HL-60/S4 (cell line): ENCODE measurements around the gene CRYGD.
"Not testable (repeated sequence)": the region's sequence is repeated elsewhere in the genome, so short reads cannot be mapped to it uniquely, and the experiment has no call there.

Experiments
- in situ Hi-C: fragments of 300-500 bp; cut with MboI; formaldehyde crosslinking; loops from 2 replicates; pipeline ENCODE4 v1.14.3; 2022; ENCODE audit warnings: low sequenced_read_pairs

CRYGD gene

GRCh38 chr2:208130712-208131110 is 6.4 kb upstream of the CRYGD start:
- in situ Hi-C loops = no loop called here

- in situ Hi-C loops = no loop called here
These were observed 5.7 kb upstream of the CRYGD start, which contains the start of gene CRYGC for GRCh38 chr2:208129744-208130711. Gene CRYGC, minus strand, starts transcription at chr2:208129828. Its CDS starts 36 bp downstream, at chr2:208129792.

- in situ Hi-C loops = no loop called here
These were observed 3.8 kb upstream of the CRYGD start for GRCh38 chr2:208128136-208128535.

DNA sequence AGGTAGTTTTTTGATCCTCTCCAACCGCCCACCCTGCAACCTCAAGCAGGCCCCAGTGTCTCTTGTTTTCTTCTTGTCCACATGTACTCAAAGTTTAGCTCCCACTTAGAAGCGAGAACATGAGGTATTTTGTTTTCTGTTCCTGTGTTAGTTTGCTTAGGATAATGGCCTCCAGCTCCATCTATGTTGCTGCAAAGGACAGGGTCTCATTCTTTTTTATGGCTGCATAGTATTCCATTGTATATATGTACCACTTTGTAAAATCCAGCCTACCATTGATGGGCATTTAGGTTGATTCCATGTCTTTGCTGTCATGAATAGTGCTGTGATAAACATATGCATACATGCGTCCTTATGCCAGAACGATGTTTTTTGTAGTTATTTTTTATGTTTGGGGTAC is 2.8 kb upstream of the CRYGD start:
- in situ Hi-C loops = no loop called here

GRCh38 chr2:208125251-208125650 is 927 bp upstream of the CRYGD start:
- in situ Hi-C loops = no loop called here

GRCh38 chr2:208122248-208122647 is 2.1 kb downstream of the CRYGD start:
- in situ Hi-C loops = no loop called here

- in situ Hi-C loops = no loop called here
These were observed 5.4 kb downstream of the CRYGD start for GRCh38 chr2:208118918-208119317.

DNA sequence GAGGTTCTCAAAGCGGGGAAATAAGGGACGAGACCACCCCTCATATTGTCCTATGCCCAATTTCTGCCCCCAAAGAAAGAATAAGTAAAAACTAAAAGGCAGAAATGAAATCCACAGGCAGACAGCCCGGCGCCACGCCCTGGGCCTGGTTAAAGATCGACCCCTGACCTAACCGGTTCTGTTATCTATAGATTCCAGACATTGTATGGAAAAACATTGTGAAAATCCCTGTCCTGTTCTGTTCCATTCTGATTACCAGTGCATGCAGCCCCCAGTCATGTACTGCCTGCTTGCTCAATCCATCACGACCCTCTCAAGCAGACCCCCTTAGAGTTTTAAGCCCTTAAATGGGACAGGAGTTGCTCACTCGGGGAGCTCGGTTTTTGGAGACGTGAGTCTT is 6.9 kb downstream of the CRYGD start:
- in situ Hi-C loops = not testable (repeated sequence)

GRCh38 chr2:208112969-208113368 is 11.4 kb downstream of the CRYGD start:
- in situ Hi-C loops = no loop called here

DNA sequence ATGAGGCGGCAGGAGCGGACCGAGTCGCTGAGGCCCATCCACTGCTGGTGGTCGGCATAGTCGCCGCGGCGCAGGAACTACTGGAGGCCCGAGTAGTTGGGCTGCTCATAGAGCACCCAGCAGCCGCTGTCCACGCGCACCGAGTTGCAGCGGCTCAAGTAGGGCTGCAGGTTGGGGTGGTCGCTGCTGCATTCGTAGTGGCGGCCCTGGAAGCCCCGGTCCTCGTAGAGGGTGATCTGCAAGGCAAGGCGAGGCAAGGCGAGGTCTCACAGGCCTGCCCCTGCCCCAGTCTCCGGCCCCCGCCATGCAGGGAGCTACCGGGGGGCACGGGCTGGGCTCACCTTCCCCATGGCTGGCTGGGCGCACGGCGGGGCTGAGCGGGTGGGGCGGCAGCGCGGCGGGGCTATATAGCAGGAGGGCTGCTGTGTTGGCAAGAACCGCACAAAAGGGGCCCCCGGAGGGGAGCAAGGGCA is 12.0 kb downstream of the CRYGD start:
- in situ Hi-C loops = not testable (repeated sequence)

DNA sequence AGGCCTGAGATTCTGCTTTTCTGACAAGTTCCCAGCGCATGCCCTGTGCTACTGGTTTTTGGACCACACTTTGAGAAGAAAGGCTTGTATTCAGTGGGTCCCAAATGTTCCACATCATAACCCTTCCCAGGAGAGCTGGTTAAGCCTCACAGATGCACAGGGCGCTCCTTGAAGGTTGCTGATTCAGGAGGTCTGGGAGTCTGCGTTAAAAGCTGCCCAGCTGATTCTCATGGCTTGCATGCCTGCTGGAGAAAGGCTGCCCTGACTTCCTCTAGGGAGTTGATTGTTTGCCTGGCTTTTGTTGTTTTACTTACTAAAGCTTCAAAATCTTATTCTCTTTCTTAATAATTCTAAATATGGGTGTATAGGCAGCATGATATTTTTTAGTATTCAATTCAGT is 20.7 kb downstream of the CRYGD start:
- in situ Hi-C loops = no loop called here

DNA sequence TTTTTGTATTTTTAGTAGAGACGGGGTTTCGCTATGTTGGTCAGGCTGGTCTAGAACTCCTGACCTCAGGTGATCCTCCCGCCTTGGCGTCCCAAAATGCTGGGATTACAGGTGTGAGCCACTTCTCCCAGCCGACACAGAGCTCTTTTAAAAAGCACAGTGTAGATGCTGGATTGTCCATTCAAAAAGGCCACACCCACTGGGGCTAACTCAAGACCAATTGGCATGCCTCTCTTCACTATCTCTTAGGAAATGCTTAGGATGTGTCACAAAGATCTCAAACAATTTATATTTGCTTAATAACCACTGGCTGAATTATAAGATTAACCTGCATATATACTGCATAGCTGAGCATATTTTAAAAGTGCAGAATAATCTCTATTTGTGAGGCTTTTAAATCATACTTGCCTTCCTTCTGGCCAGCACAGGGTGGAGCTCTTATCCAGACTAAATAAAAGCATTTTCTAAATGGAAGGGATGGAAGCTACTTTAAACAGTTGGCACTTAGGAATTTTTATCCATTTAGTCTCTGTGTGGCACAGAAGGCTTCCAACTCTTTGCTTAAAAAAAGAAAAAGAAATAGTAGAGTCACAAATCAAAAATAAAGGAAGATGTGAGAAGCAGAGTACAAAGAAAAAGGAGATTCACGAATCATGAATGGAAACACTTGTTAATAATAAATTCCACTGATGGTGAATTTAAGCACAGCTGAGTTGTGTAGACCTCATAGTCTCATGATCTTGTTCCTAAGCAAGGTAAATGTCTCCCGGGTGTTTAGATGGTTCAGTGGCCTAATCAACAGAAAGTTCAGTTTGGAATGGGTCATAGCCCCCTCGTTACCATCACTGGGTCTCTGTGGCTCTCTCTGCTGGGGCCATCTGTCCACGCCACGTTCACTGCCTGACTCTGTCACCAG is 22.4 kb downstream of the CRYGD start:
- in situ Hi-C loops = no loop called here

DNA sequence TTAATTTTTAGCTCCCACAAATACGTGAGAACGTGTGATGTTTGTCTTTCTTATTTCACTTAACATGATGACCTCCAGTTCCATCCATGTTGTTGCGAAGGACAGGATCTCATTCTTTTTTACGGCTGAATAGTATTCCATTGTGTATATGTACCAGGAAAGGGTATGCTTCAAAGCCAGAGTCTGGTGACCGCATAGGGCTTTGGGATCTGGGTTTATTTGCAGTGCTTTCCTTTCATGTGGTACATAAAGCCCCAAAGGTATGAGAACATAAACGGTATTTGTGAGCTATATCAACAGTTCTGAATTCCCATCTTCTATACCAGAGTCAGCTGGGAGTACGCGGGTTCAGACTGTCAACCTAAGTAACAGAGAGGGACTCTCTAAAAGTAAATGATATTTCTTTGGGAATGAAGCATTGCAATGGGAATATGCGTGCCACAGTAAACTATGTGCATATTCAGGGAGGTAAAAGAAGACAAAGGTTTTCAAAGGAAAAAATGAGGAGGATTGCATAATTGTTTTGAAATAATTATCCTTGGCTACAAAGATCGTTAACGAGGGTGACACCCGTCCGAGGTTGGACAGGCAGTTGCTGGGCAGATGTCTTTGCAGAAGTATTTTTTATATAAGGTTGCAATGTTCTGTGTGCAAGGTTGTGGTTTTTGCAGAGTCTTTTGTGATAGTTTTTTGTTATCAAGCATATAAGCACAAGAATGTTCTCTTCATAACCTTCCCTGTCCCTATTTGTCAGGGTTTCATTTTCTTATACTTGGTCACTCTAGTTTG is 24.4 kb downstream of the CRYGD start:
- in situ Hi-C loops = no loop called here

DNA sequence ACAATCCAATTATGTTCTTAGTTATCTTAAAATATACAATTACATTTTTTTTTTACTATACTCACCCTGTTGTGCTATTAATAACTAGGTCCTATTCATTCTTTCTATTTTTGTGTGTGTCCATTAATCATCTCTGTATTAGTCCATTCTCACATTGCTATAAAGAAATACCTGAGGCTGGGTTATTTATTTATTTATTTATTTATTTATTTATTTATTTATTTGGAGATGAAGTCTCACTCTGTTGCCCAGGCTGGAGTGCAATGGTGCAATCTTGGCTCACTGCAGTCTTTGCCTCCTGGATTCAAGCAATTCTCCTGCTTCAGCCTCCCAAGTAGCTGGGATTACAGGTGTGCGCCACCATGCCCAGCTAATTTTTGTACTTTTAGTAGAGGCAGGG is 25.6 kb downstream of the CRYGD start:
- in situ Hi-C loops = not testable (repeated sequence)

DNA sequence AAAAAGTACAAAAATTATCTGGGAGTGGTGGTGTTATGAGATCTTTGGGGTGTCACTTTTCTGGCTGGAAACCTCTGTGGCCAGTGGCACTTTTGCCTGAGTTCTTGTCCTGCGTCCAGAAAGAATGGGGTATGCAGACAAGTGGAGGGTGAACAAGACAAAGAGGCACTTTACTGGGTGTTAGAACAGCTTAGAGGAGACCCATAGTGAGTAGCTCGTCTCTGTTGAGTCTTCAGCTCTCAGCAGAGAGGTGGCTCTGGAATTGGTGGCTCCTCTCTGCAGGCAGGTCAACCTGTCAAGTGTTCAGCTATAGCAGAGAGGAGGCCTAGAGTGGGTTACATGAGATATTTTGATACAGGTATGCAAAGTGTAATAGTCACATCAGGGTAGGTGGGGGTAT is 26.1 kb downstream of the CRYGD start:
- in situ Hi-C loops = no loop called here

GRCh38 chr2:208097801-208098200 is 26.5 kb downstream of the CRYGD start:
- in situ Hi-C loops = no loop called here

DNA sequence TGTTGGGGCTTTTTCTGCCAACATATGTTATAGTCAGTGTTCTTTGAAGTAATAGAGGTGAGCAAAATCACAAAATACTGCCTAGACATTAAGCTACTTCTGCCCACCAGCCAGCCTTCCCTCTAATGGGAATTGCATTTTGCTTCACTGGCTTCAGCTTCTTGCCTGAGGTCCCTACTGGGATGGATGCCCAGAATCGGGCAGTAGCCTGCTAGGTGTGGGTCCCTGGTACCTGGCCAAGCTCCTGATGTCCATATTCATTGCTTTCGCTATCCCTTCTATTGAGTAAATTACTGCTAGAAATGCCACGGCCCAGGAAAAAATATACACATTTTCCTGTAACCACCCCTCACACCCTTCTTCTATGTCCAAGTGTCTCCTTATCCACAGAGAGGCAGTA is 27.0 kb downstream of the CRYGD start:
- in situ Hi-C loops = no loop called here

DNA sequence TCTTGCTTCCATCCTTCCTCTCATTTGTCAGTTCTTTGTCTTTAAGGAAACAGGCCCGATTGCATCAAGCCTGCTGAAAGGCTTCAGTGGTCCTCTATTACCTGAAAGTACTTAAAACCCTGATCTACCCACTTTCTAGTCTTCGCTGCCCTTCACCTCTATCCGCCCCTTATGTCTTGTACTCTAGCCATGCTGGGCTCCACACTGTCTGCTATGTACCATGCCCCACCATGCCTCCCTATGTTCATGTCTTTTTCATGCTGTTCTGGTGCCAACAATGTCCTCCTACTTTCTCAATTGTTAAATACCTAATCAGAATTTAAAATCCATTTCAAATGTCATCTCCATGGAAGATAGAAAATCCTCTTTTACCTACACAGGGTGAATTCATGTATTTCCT is 28.2 kb downstream of the CRYGD start:
- in situ Hi-C loops = no loop called here

- in situ Hi-C loops = no loop called here
These were observed 31.2 kb downstream of the CRYGD start for GRCh38 chr2:208093128-208093527.

- in situ Hi-C loops = no loop called here
These were observed 32.1 kb downstream of the CRYGD start for GRCh38 chr2:208092093-208092832.
